Head of caudate nucleus (tissue), 42 donors: ENCODE measurements around the gene C2orf81.

Experiments used
- DNase-seq, 42 donors: peaks; one replicate each; pipeline versions ENCODE4 v3.0.0 to v3.0.0-alpha.2; 2020 to 2021; ENCODE audit warnings: mixed read lengths in 7 of 42
- intact Hi-C: fragments of 100-400 bp; cut with DNase I; formaldehyde crosslinking; loops from one replicate; pipeline ENCODE4 v1.15.0; 2022

Gene C2orf81

GRCh38 chr2:74373985-74374384, 47.4 kb downstream of the C2orf81 start:
- intact Hi-C loops: no loop called here
- peak in 37 of 42 donors; percentile 17 to 76 (median 49) for DNase-seq

DNA sequence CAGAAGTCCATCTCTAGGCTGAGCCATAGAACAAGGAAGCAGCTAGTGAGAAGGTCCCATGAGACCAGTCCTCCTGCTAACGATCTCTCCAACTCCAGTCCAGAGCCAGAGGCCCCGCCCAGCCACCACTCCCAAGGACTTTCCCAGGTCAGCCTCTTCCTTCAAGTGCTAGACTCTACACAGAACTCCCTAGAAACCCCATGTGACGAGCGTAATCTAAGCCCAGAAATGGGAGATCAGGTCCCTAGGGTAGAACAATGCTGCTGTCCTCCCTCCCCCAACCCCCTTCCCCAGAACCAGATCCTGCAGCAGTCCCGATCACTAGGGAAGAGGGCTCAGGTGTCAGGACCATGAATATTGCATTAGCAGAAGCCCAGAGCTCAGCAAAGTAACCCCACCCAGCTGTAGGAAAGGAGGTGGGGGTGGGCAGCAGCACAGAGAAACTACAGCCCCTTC, 48.2 kb downstream of the C2orf81 start:
- DNase-seq: no peak
- intact Hi-C loops: no loop called here

DNA sequence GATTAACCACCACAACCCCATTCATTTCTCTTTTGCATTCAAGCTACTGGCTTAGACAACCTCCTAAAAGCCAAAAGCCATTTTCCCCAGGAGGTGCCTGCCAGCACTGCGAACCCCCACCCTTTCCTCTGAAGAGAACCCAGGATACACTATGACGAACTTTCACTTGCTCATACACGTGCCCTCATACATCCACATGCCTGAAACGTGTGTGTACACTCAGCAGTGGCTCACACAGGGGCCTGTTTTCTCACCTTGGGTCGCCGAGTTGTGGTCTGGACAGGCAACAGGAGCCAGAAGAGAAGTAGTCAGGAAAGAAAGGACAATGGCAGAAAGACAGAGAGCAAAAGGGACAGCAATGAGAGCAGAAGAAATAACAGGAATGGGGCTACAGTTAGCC, 48.7 kb downstream of the C2orf81 start:
- intact Hi-C loops: no loop called here
- DNase-seq: no peak

GRCh38 chr2:74371421-74371820, 50.0 kb downstream of the C2orf81 start:
- intact Hi-C loops: no loop called here
- DNase-seq: no peak

- intact Hi-C loops: no loop called here
- no peak for DNase-seq
Measured at GRCh38 chr2:74369976-74370375, 51.4 kb downstream of the C2orf81 start.

- intact Hi-C loops: no loop called here
- DNase-seq: no peak
Measured at GRCh38 chr2:74368499-74368898, 52.9 kb downstream of the C2orf81 start.

- intact Hi-C loops: no loop called here
- no peak for DNase-seq
Measured at GRCh38 chr2:74367789-74368188, 53.6 kb downstream of the C2orf81 start.

DNA sequence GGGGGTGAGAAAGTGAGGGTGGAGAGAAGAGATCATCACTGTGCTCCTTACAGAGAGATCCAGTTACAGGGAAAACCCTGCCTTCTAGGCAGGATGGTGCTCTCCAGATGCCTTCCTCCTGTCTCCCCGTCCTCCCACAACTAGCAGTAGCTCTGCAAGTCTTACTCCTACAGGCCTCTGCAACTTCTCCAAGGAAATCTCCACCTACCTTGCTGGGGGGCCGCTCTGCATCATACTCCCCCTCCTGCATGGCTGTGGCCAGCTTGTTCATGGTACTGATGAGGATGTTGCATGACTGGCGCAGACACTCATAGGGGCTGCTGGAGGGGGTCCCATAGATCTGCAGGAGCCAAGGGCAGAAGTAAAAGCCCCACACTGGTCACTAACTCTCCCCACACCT, 55.4 kb downstream of the C2orf81 start:
- DNase-seq: peak in 12 of 42 donors; percentile 18 to 66 (median 50)
- intact Hi-C loops: no loop called here

DNA sequence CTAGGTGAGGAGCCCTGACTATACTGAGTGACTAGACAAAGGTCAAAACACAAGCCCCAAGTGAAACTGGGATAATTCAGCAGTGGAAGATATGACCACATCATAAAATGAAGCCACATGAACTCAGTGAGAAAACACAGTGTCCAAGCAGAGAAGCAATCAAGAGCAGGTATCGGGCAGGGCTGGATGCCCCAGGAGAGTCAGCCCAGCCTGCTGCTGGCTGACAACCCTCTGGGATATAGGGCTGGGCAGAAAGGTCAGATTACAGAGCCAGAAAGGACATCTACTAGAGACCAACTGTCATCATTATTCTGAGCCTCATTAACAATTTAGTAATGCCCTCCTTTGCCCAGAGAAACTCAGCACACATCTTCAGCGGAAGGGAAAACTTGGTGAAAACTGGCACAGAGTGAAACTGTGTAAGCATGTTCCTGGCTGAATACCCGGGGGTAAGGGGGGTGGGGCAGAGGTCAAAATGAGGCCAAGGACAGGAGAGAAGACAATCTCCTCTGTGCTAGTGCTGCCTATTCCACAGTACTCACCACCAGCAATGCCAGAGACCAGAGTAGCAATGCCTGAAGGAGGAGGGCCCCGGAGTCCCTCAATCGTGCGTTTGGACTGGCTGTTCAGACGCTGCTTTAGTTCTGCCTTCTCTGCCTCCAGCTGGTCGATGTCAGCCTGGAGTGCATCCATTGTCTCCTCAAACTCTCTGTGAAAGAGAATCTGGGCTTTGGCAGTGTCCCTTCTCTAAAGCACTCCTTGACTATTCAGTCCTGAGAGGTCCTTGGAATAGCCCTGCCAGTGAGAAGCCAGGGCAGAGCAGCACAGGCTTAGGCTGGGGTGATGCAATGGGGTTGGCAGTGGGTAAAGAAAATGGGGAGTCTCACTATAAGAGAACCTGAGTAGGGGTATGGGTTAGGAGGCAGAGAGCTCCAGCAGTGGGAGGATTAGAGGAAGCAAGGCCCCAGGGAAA, 56.6 kb downstream of the C2orf81 start:
- intact Hi-C loops: no loop called here
- DNase-seq: peak in 7 of 42 donors; percentile 9 to 45 (median 32)
